Measurements from ENCODE around the gene ADGB.

DNA sequence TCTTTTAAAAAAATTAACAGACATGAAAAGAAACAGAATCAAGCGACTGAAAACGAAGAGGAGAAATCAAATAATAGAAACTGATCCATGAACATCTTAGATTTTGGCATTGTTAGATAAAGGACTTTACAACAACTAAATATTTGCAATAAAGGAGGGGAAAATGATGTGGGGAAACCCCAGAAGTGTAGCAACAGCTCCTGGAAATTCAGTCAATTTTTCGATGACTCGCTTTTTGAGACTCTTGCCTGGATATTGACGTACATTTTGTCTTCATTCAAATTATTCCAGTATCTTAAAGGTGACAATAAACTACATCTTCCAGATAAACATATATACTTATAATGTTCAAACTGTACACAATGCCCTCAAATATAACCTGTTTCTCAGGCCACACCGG, 44.1 kb downstream of the ADGB start:
- TF ChIP-seq POLR2AphosphoS5 (IDR thresholded peaks at IDR 0.05; ENCODE audit: insufficient read depth in 1 of 2, low read depth in 1 of 2) (no peak), POLR2A (IDR thresholded peaks at IDR 0.05) (no peak)
- TF ChIP-seq, protein P1, sequence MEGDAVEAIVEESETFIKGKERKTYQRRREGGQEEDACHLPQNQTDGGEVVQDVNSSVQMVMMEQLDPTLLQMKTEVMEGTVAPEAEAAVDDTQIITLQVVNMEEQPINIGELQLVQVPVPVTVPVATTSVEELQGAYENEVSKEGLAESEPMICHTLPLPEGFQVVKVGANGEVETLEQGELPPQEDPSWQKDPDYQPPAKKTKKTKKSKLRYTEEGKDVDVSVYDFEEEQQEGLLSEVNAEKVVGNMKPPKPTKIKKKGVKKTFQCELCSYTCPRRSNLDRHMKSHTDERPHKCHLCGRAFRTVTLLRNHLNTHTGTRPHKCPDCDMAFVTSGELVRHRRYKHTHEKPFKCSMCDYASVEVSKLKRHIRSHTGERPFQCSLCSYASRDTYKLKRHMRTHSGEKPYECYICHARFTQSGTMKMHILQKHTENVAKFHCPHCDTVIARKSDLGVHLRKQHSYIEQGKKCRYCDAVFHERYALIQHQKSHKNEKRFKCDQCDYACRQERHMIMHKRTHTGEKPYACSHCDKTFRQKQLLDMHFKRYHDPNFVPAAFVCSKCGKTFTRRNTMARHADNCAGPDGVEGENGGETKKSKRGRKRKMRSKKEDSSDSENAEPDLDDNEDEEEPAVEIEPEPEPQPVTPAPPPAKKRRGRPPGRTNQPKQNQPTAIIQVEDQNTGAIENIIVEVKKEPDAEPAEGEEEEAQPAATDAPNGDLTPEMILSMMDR (IDR thresholded peaks at IDR 0.05) = no peak
